ENCODE results near the gene SLC35G3. TPM values are rescaled to one million over a fixed set of nuclear protein-coding genes. Genes with fewer than 3 reads are reported as not detected.

Gene SLC35G3
- total RNA-seq, 1 experiment from 2014 or later, result not detected

DNA sequence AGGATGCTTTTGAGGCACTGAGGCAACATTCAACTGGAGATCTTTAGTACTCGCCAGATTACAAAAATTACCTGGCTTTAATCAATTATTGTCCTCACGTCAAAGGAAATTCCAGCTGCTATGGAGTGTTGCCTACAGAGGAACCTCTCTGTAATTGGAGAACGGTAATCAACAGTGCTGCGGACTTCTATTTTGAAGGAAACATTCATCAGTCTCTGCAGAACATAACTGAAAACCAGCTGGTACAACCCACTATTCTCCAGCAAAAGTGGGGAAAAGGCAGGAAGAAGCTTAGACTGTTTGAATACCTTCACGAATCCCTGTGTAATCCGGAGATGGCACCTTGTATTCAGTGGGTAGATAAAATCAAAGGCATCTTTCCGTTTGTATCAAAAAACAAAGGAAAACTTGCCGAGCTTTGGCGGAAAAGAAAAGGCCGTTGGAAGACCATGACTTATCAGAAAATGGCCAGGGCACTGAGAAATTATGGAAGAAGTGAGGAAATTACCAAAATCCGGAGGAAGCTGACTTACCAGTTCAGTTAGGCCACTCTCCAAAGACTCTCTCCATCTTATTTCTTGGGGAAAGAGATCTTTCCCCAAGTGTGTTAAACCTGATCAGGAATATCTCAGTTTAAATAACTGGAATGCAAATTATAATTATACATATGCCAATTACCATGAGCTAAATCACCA, 3.0 kb downstream of the SLC35G3 start:
- Histone ChIP-seq H2BK120ac (ENCODE audit: low read depth, low read length, poor library complexity, severe bottlenecking) (no peak overlapping the region), H4K8ac (replicated peaks; ENCODE audit: insufficient read length, low read depth, low read length) (no peak overlapping the region), H3K56ac (ENCODE audit: insufficient read length, low read depth, low read length) (no peak overlapping the region), H3K14ac (ENCODE audit: insufficient read depth, low read length) (no peak overlapping the region), H3K23me2 (ENCODE audit: insufficient read length, low read depth, low read length, poor library complexity, severe bottlenecking) (no peaks in the 10 kb centered on the region), H3K4me1 (ENCODE audit: insufficient read depth, low read length) (no peaks in the 10 kb centered on the region), H2BK5ac (ENCODE audit: insufficient read length, low read length) (no peak overlapping the region), H4K20me1 (ENCODE audit: control insufficient read depth, insufficient read depth, insufficient read length) (no peaks in the 10 kb centered on the region), H2AFZ (ENCODE audit: low read length) (no peak overlapping the region), H3K79me2 (ENCODE audit: insufficient read depth, low read length) (no peaks in the 10 kb centered on the region), H3T11ph (ENCODE audit: low read length) (no peak overlapping the region), H3K27me3 (ENCODE audit: insufficient read depth, low read length) (no peaks in the 10 kb centered on the region), H3K9ac (ENCODE audit: extremely low read depth, insufficient read length, low read length) (no peak overlapping the region), H2BK20ac (ENCODE audit: low read depth, low read length, poor library complexity, severe bottlenecking) (no peak overlapping the region), H3K4me2 (ENCODE audit: insufficient read depth, insufficient read length, low read length) (no peak overlapping the region), H3K27ac (ENCODE audit: insufficient read length, low read depth, low read length) (no peak overlapping the region), H2BK12ac (ENCODE audit: insufficient read length, low read depth, low read length) (no peak overlapping the region), H3K23ac (ENCODE audit: insufficient read length, low read depth, low read length) (no peak overlapping the region), H4K91ac (ENCODE audit: insufficient read length, low read depth, low read length) (no peak overlapping the region), H4K5ac (ENCODE audit: insufficient read length, low read depth, low read length) (no peak overlapping the region), H2AK5ac (ENCODE audit: insufficient read length, low read length) (no peak overlapping the region), H3K79me1 (ENCODE audit: insufficient read depth, low read depth, low read length, poor library complexity, severe bottlenecking) (no peaks in the 10 kb centered on the region), H3K9me3 (ENCODE audit: control insufficient read depth, low read depth, low read length) (no peaks in the 10 kb centered on the region), H3K4ac (ENCODE audit: low read depth, low read length) (no peak overlapping the region), H2BK15ac (ENCODE audit: low read depth, low read length) (no peak overlapping the region), H3K18ac (ENCODE audit: insufficient read length, low read depth, low read length) (no peak overlapping the region)
- TF ChIP-seq, protein P1, sequence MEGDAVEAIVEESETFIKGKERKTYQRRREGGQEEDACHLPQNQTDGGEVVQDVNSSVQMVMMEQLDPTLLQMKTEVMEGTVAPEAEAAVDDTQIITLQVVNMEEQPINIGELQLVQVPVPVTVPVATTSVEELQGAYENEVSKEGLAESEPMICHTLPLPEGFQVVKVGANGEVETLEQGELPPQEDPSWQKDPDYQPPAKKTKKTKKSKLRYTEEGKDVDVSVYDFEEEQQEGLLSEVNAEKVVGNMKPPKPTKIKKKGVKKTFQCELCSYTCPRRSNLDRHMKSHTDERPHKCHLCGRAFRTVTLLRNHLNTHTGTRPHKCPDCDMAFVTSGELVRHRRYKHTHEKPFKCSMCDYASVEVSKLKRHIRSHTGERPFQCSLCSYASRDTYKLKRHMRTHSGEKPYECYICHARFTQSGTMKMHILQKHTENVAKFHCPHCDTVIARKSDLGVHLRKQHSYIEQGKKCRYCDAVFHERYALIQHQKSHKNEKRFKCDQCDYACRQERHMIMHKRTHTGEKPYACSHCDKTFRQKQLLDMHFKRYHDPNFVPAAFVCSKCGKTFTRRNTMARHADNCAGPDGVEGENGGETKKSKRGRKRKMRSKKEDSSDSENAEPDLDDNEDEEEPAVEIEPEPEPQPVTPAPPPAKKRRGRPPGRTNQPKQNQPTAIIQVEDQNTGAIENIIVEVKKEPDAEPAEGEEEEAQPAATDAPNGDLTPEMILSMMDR (conservative IDR thresholded peaks at IDR 0.05), result no peak
- Mint-ChIP-seq H3K27ac (no peak overlapping the region), H3K4me1 (no peaks in the 10 kb centered on the region), H3K4me3 (no peak overlapping the region), H3K36me3 (ENCODE audit: insufficient read depth in 1 of 3, low read depth in 3 of 3) (peaks cover 5 to 7% (median 5%) of the 10 kb centered on the region in 3 experiments), H3K9me3 (peaks cover 20 to 21% of the 10 kb centered on the region in 2 experiments), H3K27me3 (ENCODE audit: low read depth) (peaks cover 4% of the 10 kb centered on the region)
- WGBS (ENCODE audit: extremely low coverage, insufficient read length, low lambda C conversion rate), result no CpG with 5 or more reads among the region's 11 CpGs
- DNase-seq, result no peak

Data from H9 (cell line).